GM19468 (cell line): ENCODE data around the gene ERFE.

Experiments used
- ATAC-seq: cut with Tn5 transposase; IDR thresholded peaks from one replicate; pipeline ENCODE4 v1.9.1; 2021; ENCODE audit warnings: mild to moderate bottlenecking, moderate library complexity, moderate number of reproducible peaks; ENCODE audit not compliant: unreplicated experiment; ENCODE audit errors: extremely low read depth

ERFE gene

GRCh38 chr2:238151628-238152235, 7.0 kb upstream of the ERFE start:
- no peak for ATAC-seq

- no peak for ATAC-seq
These were observed 5.7 kb upstream of the ERFE start for GRCh38 chr2:238152771-238153688.

DNA sequence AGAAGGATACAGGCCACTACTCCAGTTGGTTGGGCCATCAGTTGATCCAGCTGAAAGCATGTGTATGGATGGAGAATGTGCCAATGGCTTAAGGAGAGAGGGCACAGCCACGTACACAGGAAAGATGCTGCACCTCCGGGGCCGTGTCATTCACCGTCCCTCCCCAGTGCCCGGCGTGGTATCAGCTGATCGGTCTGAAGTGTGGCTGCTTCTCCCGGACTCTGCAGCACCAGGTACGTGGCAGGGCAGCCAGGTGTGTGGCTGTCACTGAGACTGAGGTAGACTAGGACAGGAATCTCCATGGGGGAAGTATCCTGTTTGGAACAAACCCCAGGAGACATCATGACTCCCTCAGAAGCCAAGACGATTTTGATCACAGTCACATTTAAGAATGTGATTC, 4.2 kb upstream of the ERFE start:
- ATAC-seq = no peak

GRCh38 chr2:238155051-238155760, 3.6 kb upstream of the ERFE start:
- no peak for ATAC-seq

- ATAC-seq = no peak
These were observed 2.7 kb upstream of the ERFE start for GRCh38 chr2:238155761-238156694.

DNA sequence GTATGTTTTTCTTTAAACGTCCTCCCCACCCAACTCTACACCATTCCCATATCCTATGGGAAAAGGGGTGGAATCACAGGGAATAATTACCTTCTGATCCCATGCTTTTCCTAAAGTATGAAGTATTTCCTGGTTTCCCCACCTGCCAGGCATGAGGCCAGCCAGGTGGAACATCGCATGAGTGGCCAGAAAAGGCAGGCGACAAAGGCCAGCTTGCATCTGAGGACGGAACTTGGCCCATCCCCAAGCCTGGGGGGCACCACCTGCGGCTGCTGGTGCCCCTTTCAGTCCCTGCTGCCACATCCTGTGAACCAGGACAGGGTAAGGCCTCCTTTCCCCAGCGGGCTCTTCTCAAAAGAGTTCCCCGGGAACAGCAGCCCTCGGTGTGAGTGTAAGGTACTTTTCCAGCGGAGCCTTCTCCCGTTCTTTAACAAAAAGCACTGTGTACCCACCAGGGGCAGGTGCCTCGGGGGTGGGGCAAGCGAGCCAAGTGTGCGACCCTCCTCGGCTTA, 1.2 kb upstream of the ERFE start:
- ATAC-seq = no peak

DNA sequence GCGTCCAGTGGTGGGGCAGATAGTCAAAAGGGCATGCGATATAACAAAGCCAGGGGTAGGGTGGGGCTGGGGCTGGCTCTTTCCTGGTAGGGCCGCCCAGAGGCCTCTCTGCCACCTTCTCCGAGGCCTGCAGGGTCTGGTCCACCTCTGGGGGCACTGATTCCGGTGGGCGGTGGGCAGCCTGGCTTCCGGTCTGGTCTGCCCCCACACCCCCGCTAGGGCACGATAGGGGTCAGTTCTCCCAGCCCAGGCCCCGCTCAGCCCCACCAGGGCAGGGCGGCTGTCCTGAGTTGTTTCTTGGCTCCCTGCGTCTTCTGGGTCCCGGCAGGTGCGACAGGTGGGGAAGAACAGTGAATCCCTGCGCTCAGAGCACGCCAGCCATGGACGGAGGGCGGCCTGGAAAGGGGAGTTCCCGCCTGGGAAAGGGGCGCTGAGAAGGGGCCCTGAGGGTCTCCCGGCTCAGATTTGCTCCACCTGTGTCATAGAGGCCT, 707 bp upstream of the ERFE start:
- ATAC-seq = no peak

DNA sequence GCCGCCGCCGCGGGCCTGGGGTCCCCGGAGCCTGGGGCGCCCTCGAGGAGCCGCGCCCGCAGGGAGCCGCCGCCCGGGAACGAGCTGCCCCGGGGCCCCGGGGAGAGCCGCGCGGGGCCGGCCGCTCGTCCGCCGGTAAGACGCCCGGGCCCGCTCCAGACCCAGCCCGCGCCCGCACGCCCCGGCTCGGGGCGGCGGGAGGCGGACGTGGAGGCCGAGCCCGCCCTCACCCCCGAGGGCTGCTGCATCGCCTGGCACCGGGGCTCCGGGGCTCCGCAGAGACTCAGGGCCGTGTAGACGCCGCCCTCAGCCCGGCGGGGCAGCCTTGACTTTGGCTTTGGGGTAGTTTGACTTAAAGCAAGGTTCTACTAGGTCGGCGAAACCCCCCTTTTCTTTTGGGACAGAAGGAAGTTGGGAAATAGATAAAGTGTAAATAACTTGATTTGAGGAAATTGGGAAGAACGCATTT, 335 bp downstream of the ERFE start:
- no peak for ATAC-seq

DNA sequence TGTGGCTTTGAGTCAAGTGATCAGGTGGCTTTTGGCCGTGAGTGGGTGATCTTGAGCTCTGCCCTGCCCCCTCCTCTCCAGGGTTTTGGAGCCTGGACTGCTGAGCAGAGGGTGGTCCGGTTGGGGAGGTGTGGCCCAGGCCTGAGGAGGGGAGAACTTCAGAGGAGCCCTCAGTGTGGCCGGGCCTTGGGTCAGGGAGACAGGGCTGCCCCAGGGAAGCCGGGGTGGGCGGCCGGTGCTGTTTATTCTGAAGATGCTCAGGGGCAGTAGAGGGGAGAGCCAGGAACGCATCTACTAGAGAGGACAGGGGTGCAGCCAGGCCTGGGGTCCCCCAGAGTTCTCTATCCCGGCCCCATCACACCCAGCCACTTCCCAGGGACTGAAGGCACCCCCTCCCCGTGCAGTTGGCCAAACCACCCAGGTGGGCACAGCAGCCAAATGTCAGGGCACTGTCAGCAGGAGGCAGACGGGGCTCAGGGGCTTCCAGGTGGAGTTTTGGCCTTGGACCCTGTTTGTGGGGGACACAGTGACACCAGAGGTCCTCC, 963 bp downstream of the ERFE start:
- ATAC-seq = no peak

DNA sequence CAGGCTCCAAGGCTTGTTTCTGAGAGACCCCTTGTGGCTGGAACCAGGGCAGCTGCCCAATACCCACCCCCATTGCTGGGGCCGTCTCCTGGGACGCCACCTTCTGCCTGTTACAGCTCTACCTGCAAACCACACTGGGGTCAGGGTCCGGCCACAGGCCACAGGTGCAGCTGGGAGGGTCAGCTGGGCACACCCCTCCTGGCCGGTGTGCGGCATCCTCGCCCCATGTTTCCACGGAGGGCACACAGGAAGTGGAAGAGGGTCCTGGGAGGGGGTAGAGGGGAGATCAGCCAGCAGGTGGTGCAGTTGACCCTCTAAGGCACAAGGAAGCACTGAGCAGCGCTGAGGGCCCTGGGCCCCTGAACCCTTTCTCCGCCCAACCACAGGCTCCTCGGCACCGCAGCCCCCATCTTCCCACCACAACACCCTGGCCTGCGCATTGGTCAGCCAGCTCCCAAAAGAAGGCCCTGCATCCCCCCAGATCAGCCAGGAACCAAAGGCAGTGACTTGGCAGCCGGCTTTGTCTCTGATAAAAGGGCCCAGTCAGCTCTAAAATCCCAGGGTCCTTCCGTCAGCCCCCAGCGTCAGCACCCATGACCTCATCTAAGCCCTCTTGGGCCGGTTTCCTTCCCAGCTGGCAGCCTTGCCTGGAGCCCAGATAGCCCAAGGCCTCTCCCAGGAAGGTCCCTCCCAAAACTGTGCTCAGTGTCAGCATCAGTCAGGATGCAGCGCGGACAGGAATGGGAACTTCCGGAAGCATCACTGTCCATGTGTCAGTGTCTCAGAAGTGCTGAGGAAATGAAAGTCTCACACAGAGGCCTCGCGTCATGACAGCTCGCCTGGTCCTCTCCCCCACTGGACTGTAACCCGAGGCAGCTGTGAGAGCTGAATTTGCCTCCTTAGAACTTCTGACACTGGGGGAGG, 1.7 kb downstream of the ERFE start:
- ATAC-seq = no peak

GRCh38 chr2:238161291-238162051, 2.7 kb downstream of the ERFE start:
- ATAC-seq = no peak

DNA sequence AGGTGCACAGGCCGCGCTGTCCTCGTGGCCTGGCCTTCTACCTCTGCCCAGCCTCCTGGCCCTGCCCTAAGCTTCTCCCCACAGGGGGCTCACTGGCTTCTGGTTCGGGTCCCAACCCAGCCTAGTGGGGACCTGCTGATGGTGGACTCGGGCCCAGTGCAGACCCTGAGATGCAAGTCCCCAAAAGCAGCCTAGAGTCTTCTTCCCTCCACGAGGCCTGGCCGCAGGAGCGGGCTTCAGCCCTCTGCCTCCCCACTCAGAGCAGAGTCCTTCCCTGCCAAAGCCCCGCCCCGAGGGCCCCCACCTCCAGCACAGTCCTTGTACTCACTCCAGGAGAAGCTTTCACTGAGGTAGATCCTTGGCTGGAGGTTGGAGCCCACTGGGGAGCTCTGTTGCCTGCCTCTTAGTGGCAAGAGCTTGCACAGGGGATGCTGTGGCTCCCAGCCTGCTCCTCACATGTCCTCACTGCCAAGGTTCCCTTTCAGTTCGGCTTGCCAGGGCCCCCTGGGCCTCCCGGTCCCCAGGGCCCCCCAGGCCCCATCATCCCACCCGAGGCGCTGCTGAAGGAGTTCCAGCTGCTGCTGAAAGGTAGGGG, 3.6 kb downstream of the ERFE start:
- no peak for ATAC-seq

- ATAC-seq = no peak
These were observed 4.2 kb downstream of the ERFE start for GRCh38 chr2:238162846-238163441.

DNA sequence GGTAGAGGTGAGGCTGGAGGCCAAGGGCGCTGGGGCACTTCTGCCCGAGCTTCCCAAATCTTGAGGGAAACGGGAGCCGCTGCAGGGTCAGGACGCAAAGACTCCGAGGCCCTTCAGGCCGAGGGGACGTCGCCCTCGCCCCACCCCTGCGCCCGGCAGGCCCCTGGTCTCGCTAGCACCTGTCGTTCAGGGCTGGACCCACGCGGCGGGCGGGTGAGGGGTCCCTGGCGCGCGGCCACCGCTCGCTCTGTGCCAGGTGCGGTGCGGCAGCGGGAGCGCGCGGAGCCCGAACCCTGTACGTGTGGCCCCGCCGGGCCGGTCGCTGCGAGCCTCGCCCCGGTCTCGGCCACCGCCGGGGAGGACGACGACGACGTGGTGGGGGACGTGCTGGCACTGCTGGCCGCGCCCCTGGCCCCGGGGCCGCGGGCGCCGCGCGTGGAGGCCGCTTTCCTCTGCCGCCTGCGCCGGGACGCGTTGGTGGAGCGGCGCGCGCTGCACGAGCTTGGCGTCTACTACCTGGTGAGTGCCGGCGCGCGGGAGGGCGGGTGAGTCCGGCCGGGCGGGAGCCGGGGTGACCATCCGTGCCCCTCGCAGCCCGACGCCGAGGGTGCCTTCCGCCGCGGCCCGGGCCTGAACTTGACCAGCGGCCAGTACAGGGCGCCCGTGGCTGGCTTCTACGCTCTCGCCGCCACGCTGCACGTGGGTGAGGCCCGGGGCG, 4.9 kb downstream of the ERFE start:
- no peak for ATAC-seq

DNA sequence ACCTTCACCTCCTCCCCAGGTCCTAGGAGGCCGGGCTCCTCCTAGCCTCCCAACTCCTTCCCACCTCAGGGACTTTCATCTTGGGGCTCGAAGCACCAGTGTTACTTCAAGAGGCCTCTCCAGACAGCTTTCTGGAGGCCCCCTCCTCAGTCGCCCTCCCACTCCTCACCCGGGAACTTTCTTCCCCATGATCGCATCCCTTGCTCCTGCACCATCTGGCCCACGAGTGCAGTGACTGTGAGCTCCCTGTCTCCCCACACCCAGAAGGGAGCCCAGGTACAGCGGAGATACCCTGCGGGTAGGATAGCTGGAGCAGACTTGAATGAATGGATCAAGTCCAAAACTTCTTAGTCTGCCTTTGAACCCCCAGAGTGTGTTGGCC, 6.1 kb downstream of the ERFE start:
- ATAC-seq = no peak

DNA sequence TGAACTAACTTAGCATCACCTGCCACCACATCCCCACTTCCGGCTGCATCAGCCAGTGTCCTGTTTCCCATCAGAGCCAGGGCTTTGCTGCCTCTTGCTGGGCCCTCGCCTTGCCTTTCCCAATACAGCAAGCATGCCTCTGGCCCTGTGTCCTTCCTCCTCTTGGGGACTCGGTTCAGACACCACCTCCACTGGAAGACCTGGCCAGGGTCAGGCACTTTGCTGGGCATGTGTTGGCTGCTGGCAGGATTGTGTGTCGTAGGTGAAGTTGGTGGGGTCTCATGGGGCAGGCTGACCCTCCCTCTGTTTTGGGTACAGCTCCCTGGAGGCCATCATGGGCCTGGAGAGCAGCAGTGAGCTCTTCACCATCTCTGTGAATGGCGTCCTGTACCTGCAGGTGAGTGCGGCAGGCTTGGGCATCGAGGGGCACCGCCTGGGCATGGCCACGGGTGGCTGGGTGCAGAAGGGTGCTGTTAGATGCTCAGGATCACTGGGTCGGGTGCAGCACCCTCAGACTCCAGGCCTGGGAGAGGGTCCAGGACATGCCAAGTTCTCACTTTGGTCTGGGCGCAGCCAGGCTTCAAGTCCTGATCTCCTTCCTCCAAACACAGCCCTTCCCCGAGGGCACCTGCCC, 6.6 kb downstream of the ERFE start:
- no peak for ATAC-seq
